H1 (cell line): Measurements from ENCODE around the gene FGGY. TPM values are rescaled to one million over a fixed set of nuclear protein-coding genes. Genes with fewer than 3 reads are reported as not detected.

ENCODE experiments used
- BACH1 ChIP-seq: IDR thresholded peaks from 2 replicates; pipeline ENCODE4 v1.6.1; 2012; ENCODE audit warnings: low read length, improper control_type of control experiment
- CBX8 ChIP-seq: fragments of 300-800, 300-1000 bp; sonication (generic); IDR thresholded peaks from 2 replicates; pipeline ENCODE4 v1.7.1; 2016; ENCODE audit warnings: low read depth, low read length, borderline replicate concordance
- E2F6 ChIP-seq: IDR thresholded peaks from 2 replicates; pipeline ENCODE4 v1.6.1; 2012; ENCODE audit warnings: inconsistent platforms
- HDAC6 ChIP-seq: IDR thresholded peaks from one replicate; pipeline ENCODE4 v1.7.1; 2012; ENCODE audit warnings: low read depth, mild to moderate bottlenecking, inconsistent platforms, low read length, moderate library complexity
- JUN ChIP-seq: IDR thresholded peaks from 2 replicates; pipeline ENCODE4 v1.6.1; 2011; ENCODE audit warnings: low read depth, mild to moderate bottlenecking, improper control_type of control experiment, low read length
- SAP30 ChIP-seq: fragments of 300-600 bp; sonication (generic); IDR thresholded peaks from 2 replicates; pipeline ENCODE4 v1.7.1; 2012; ENCODE audit warnings: low read length, moderate library complexity, mild to moderate bottlenecking, inconsistent platforms; ENCODE audit not compliant: insufficient read depth, insufficient replicate concordance
- polyA plus RNA-seq, 7 experiments: library from polyadenylated mRNA; depleted of rRNA in 3 of 7; stranded (reverse) in 5 of 7; unstranded in 2 of 7; fragments of >200 nt in 5 of 7; fragments of 200-250 nt in 2 of 7; gene quantifications; 1 replicate in 5 of 7; 2 replicates in 1 of 7; 4 replicates in 1 of 7; pipeline versions ENCODE4 v1.2.1 to v1.2.3, GENCODE V29; 2011 to 2013; ENCODE audit warnings: missing spikeins in 2 of 7, mixed read lengths in 2 of 7
- total RNA-seq: library from RNA; stranded (reverse); fragmentation: NEBNext Ultra II Directional; extraction: Animal tissue kit (Norgen Biotek cat#: 25700); gene quantifications from 2 replicates; pipeline ENCODE4 v1.2.1, GENCODE V29; 2021

The FGGY gene
- total and polyA plus RNA-seq, 2 of the 8 experiments (the other 6 are each of a cell fraction or from before 2014, with no cell fraction given): 10.3 to 12.5 TPM

- TF ChIP-seq SAP30 (no peak), BACH1 (no peak), JUN (no peak), HDAC6 (no peak), CBX8 (no peak), E2F6 (no peak)
Measured at GRCh38 chr1:59364037-59364436, 67.1 kb downstream of the FGGY start (continued).
